Heart left ventricle (tissue), 16 donors: ENCODE measurements around the gene CHID1. TPM values are rescaled to one million over a fixed set of nuclear protein-coding genes. Genes with fewer than 3 reads are reported as not detected.
A peak's percentile ranks its signal among the peaks of the same experiment; 100 is the strongest.

Experiments
- ATAC-seq, 4 donors: fragments of 200-7000 bp; cut with Tn5 transposase; one replicate each; pipeline ENCODE4 v1.9.1; 2020 to 2022; ENCODE audit warnings: moderate library complexity in 4 of 4, mild to moderate bottlenecking in 3 of 4, moderate number of reproducible peaks in 1 of 4
- DNase-seq, 5 donors: peaks; one replicate each; pipeline ENCODE4 v3.0.0-alpha.2; 2020
- H3K27ac ChIP-seq, 12 donors: fragments of 200-600 bp; sonication (generic) in 4 of 12; one replicate each; pipeline versions ENCODE4 v1.5.0 to v1.8.0; 2016 to 2022; ENCODE audit warnings: mild to moderate bottlenecking in 2 of 12
- H3K27me3 ChIP-seq, 9 donors: fragments of 200-600 bp; sonication (generic) in 2 of 9; one replicate each; pipeline versions ENCODE4 v1.5.1 to v1.8.0; 2016 to 2022; ENCODE audit warnings: mild to moderate bottlenecking in 3 of 9
- H3K36me3 ChIP-seq, 9 donors: fragments of 200-600 bp; sonication (generic) in 2 of 9; one replicate each; pipeline versions ENCODE4 v1.5.0 to v1.8.0; 2018 to 2022; ENCODE audit warnings: mild to moderate bottlenecking in 2 of 9
- H3K4me1 ChIP-seq, 12 donors: fragments of 200-600 bp; sonication (generic) in 4 of 12; one replicate each; pipeline versions ENCODE4 v1.5.0 to v1.8.0; 2016 to 2022; ENCODE audit warnings: mild to moderate bottlenecking in 3 of 12
- H3K4me3 ChIP-seq, 12 donors: fragments of 200-600 bp; sonication (generic) in 4 of 12; one replicate each; pipeline versions ENCODE4 v1.5.0 to v1.8.0; 2017 to 2022; ENCODE audit warnings: mild to moderate bottlenecking in 9 of 12, moderate library complexity in 4 of 12
- H3K9me3 ChIP-seq, 12 donors: fragments of 200-600 bp; sonication (generic) in 4 of 12; one replicate each; pipeline versions ENCODE4 v1.5.0 to v1.8.0; 2016 to 2022; ENCODE audit warnings: mild to moderate bottlenecking in 1 of 12
- POLR2A ChIP-seq, 2 donors: fragments of 450-650 bp; IDR thresholded peaks; one replicate each; pipeline ENCODE4 v1.6.1; 2017; ENCODE audit warnings: antibody characterized with exemption in 2 of 2, mild to moderate bottlenecking in 2 of 2, moderate library complexity in 2 of 2
- WGBS, 4 donors: extraction: QIAGEN DNeasy Blood & Tissue Kit in 2 of 4; methylation state at CpG; one replicate each; pipeline versions ENCODE4 v1.1.5 to v1.1.7; 2013 to 2018; 5-methylcytosine and 5-hydroxymethylcytosine counted together
- intact Hi-C, 10 donors: fragments of 100-400 bp; cut with DNase I; formaldehyde crosslinking; loops; one replicate each; pipeline versions ENCODE4 v1.11.1 to v1.14.2; 2022
- polyA plus RNA-seq, 2 donors: library from polyadenylated mRNA; stranded (reverse); fragments of 200-250 nt; gene quantifications; one replicate each; pipeline ENCODE4 v1.2.3, GENCODE V29; 2013
- total RNA-seq, 9 donors: library from RNA; depleted of rRNA in 2 of 9; stranded (reverse); fragments of >200 nt in 2 of 9; fragmentation: NEBNext Ultra II Directional in 3 of 9; extraction: Animal tissue kit (Norgen Biotek cat#: 25700) in 3 of 9; gene quantifications; one replicate each; pipeline versions ENCODE4 v1.1.0 to v1.2.4, GENCODE V29; 2016 to 2023
- TF ChIP-seq, protein P1 (sequence below), 12 donors: fragments of 200-600 bp; sonication (generic) in 4 of 12; IDR thresholded peaks; one replicate each; pipeline versions ENCODE4 v1.5.0 to v1.8.0; 2018 to 2022; ENCODE audit warnings: antibody characterized with exemption in 12 of 12, mild to moderate bottlenecking in 5 of 12
- donor health status: ischemic (EF 13 %, LVEDD 7.1; RV severe dilation, severe dysfunction).
- donor health status: healthy with polysubstance abuse.
- donor health status: DM: no; HTN: yes; CAD: no.
- donor health status: DM: no; HTN: no; CAD: no.
- donor health status: ischemic (EF 25% LVEDD 6.9; RV normal size, moderate dysfunction).
- donor health status: ischemic (EF 25% LVEDD 5.7; RV mildly dilated, moderate dysfunction).
- donor health status: healthy.
- donor health status: DM: yes; HTN: yes; CAD: no.
- donor health status: ischemic (EF 35%, LVEDD 5.7; RV mildly dilated, moderate dysfunction).
- donor health status: nonischemic (EF 11% LVEDD 7.7; RV severe dilation, severe dysfunction).
- donor health status: DM: yes; HTN: yes; CAD: no.
- donor health status: PGD.
- donor health status: ischemic (EF 29% LVEDD 5.4; RV normal size, mild dysfunction).
- donor health status: nonischemic (EF 23%, LVEDD 6.1; RV moderate dilation, normal function).

Gene CHID1
- total and polyA plus RNA-seq, 11 donors = 30.8 to 87.7 (median 55.3) TPM

DNA sequence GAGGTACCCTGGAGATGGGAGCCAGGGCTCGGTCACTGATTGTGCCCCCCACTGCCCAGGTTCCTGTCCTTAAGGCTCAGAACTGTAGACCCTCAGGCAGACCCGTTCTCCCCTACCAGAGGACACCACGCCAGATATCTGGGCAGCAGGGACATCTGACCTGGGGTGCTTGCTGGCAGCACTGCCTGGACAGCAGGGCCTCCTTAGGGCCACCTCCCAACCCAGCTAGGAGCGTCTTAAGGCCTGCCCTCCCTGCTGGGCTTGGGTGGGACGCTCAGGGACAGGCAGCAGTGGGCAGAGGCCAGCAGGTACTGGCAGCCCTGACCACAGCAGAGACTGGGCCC is 71.4 kb downstream of the CHID1 start:
- no peak overlapping the region for H3K4me3 ChIP-seq
- no peak for TF ChIP-seq POLR2A (IDR thresholded peaks at IDR 0.05)
- TF ChIP-seq, protein P1, sequence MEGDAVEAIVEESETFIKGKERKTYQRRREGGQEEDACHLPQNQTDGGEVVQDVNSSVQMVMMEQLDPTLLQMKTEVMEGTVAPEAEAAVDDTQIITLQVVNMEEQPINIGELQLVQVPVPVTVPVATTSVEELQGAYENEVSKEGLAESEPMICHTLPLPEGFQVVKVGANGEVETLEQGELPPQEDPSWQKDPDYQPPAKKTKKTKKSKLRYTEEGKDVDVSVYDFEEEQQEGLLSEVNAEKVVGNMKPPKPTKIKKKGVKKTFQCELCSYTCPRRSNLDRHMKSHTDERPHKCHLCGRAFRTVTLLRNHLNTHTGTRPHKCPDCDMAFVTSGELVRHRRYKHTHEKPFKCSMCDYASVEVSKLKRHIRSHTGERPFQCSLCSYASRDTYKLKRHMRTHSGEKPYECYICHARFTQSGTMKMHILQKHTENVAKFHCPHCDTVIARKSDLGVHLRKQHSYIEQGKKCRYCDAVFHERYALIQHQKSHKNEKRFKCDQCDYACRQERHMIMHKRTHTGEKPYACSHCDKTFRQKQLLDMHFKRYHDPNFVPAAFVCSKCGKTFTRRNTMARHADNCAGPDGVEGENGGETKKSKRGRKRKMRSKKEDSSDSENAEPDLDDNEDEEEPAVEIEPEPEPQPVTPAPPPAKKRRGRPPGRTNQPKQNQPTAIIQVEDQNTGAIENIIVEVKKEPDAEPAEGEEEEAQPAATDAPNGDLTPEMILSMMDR (IDR thresholded peaks at IDR 0.05) = no peak
- no peak for ATAC-seq
- H3K9me3 ChIP-seq = no peaks in the 10 kb centered on the region
- H3K4me1 ChIP-seq = peaks cover 10 to 82% (median 54%) of the 10 kb centered on the region in 12 donors
- intact Hi-C loops = no loop called here
- no peaks in the 10 kb centered on the region for H3K27me3 ChIP-seq
- WGBS, 4 donors = 70 to 90% (median 82%) methylated on average over 3 to 5 of the region's 5 CpGs
- H3K27ac ChIP-seq = peak overlapping the region in 3 of 12 donors; percentile 30 to 34 (median 31)
- H3K36me3 ChIP-seq = peaks cover 0 to 56% (median 48%) of the 10 kb centered on the region in 9 donors
- no peak for DNase-seq

DNA sequence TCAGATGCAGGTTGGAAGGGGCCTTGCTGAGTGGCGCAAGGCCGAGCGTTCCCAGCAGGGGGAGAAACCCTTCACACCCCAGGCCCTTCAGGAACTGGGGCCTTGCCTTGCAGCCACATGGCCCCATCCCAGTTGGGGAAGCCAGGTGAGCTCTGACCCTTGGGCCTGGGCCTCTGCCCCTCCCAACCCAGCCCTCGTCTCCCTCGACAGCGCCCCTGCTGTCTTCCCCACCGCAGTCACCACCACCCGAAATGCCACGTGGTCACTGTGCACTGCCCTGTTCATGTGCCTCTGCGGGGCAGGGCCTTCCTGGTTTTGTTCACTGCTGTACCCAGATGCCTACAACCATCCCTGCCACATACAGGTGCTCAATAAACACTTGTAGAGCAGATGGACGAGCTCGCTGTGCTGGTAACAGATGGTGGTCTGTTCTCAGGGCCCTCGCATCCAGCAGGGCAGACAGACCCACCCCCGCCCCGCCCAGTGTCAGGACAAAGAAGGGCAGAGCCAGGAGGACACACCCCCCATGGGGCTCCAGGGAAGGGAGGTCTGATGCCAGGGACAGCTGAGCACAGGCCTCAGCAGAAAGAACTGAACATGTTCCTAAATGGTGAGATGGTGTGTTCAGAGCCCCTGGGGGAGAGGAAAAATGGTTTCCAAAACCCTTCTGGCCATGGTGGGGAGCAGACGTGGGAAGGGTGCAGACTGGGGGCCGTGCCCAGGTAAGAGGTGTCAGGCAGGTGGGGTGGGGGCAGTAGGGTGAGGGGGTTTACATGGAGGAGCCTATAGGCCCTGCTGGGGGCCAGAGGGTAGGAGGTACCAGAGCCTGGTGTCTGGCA is 72.0 kb downstream of the CHID1 start:
- H3K4me1 ChIP-seq = peaks cover 14 to 82% (median 56%) of the 10 kb centered on the region in 12 donors
- no peak overlapping the region for H3K4me3 ChIP-seq
- 35 to 63% (median 39%) methylated on average over 6 to 17 of the region's 17 CpGs for WGBS, 4 donors
- no peak for TF ChIP-seq POLR2A (IDR thresholded peaks at IDR 0.05)
- TF ChIP-seq, protein P1 (IDR thresholded peaks at IDR 0.05) = peak in 5 of 12 donors; percentile 8 to 33 (median 14)
- H3K36me3 ChIP-seq = peaks cover 0 to 56% (median 48%) of the 10 kb centered on the region in 9 donors
- peak overlapping the region in 4 of 12 donors; percentile 30 to 34 (median 32) for H3K27ac ChIP-seq
- DNase-seq = no peak
- intact Hi-C loops = no loop called here
- no peaks in the 10 kb centered on the region for H3K27me3 ChIP-seq
- H3K9me3 ChIP-seq = no peaks in the 10 kb centered on the region
- no peak for ATAC-seq

DNA sequence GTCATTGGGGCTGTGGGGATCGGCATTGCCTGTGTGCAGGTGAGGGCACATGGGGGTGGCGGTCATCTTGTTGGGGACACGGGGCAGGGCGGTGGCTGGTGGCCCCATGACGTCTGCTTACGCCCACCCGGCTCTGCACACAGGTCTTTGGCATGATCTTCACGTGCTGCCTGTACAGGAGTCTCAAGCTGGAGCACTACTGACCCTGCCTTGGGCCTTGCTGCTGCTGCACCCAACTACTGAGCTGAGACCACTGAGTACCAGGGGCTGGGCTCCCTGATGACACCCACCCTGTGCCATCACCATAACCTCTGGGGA is 72.7 kb downstream of the CHID1 start:
- TF ChIP-seq, protein P1 (IDR thresholded peaks at IDR 0.05) = no peak
- TF ChIP-seq POLR2A (IDR thresholded peaks at IDR 0.05) = no peak
- H3K4me3 ChIP-seq = no peak overlapping the region
- H3K9me3 ChIP-seq = no peaks in the 10 kb centered on the region
- H3K36me3 ChIP-seq = peaks cover 0 to 56% (median 48%) of the 10 kb centered on the region in 9 donors
- H3K4me1 ChIP-seq = peaks cover 14 to 82% (median 58%) of the 10 kb centered on the region in 12 donors
- no peak for DNase-seq
- ATAC-seq = no peak
- no peaks in the 10 kb centered on the region for H3K27me3 ChIP-seq
- 70 to 72% (median 71%) methylated on average over 8 of the region's 8 CpGs; no CpG with 5 or more reads in 1 of the 4 donors for WGBS, 4 donors
- H3K27ac ChIP-seq = peak overlapping the region in 1 of 12 donors; percentile 7
- intact Hi-C loops = no loop called here

DNA sequence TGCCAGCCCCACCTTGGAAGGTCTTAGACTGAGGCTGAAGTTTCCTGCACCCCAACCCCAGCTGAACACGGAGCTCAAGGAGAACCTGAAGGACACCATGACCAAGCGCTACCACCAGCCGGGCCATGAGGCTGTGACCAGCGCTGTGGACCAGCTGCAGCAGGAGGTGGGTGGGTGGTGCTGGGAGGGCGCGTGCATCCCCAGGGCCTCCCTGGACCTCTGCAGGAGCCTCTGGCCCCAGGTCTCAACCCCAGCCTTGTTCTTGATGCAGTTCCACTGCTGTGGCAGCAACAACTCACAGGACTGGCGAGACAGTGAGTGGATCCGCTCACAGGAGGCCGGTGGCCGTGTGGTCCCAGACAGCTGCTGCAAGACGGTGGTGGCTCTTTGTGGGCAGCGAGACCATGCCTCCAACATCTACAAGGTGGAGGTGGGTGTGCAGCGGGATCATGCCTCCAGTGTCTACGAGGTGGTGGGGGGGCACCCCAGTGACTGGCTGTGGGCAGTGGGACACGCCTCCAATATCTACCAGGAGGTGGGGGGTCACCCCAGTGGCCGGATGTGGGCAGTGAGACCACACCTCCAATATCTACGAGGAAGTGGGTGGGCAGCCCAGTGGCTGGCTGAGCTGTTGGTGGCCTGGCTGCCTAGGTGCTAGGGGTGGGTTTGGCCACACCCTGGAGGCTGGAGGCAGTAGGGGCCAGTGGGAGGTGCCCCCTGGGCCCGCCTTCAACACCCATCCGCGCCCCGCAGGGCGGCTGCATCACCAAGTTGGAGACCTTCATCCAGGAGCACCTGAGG is 73.2 kb downstream of the CHID1 start:
- no peaks in the 10 kb centered on the region for H3K9me3 ChIP-seq
- WGBS, 4 donors = 85 to 91% (median 87%) methylated on average over 13 to 22 of the region's 22 CpGs
- no peak overlapping the region for H3K4me3 ChIP-seq
- H3K4me1 ChIP-seq = peaks cover 14 to 84% (median 60%) of the 10 kb centered on the region in 12 donors
- DNase-seq (no peak), ATAC-seq (no peak)
- TF ChIP-seq POLR2A (IDR thresholded peaks at IDR 0.05) = no peak
- TF ChIP-seq, protein P1 (IDR thresholded peaks at IDR 0.05) = no peak
- peak overlapping the region in 9 of 12 donors; percentile 6 to 97 (median 28) for H3K27ac ChIP-seq
- H3K27me3 ChIP-seq = peaks cover 0 to under 1% (median 0%) of the 10 kb centered on the region in 9 donors
- peaks cover 0 to 56% (median 48%) of the 10 kb centered on the region in 9 donors for H3K36me3 ChIP-seq
- intact Hi-C loops = no loop called here
